Astrocyte of the spinal cord (primary cell): ENCODE results near the gene ADARB1.

Experiments
- DNase-seq: peaks from one replicate; pipeline ENCODE4 v3.0.0; 2011; ENCODE audit warnings: low read depth, low spot score
- H3K4me3 ChIP-seq: 2 replicates; pipeline ENCODE4 v1.5.1; 2011; ENCODE audit warnings: low read depth, mild to moderate bottlenecking, low read length, moderate library complexity
- CTCF ChIP-seq: IDR thresholded peaks from 2 replicates; pipeline ENCODE4 v1.5.1; 2012; ENCODE audit warnings: low read depth, mild to moderate bottlenecking, low read length, inconsistent platforms
- in situ Hi-C: cut with HindIII; loops from 2 replicates; pipeline ENCODE4 v1.10.0; 2017; ENCODE audit warnings: low sequenced_read_pairs

Gene ADARB1

GRCh38 chr21:45086337-45086958 is 12.1 kb downstream of the ADARB1 start:
- no peak for DNase-seq
- H3K4me3 ChIP-seq: no peak overlapping the region
- in situ Hi-C loops: no loop called here
- no peak for TF ChIP-seq CTCF

- in situ Hi-C loops: no loop called here
- H3K4me3 ChIP-seq: no peak overlapping the region
- peak; percentile 46 for DNase-seq
- TF ChIP-seq CTCF: no peak
Measured at GRCh38 chr21:45087022-45087823, 12.8 kb downstream of the ADARB1 start.

- TF ChIP-seq CTCF: no peak
Measured at GRCh38 chr21:45088116-45088515, 13.7 kb downstream of the ADARB1 start.

GRCh38 chr21:45088729-45089128 is 14.3 kb downstream of the ADARB1 start:
- H3K4me3 ChIP-seq: no peak overlapping the region
- no peak for TF ChIP-seq CTCF
- no peak for DNase-seq
- in situ Hi-C loops: no loop called here

More at GRCh38 chr21:45088116-45088515, 13.7 kb downstream of the ADARB1 start:
- DNase-seq: no peak
- in situ Hi-C loops: no loop called here
- H3K4me3 ChIP-seq: no peak overlapping the region

GRCh38 chr21:45089964-45090363 is 15.6 kb downstream of the ADARB1 start:
- TF ChIP-seq CTCF: no peak
- H3K4me3 ChIP-seq: no peak overlapping the region
- in situ Hi-C loops: no loop called here
- DNase-seq: no peak

- TF ChIP-seq CTCF: no peak
- H3K4me3 ChIP-seq: no peak overlapping the region
- in situ Hi-C loops: no loop called here
- DNase-seq: no peak
Measured at GRCh38 chr21:45090966-45091365, 16.6 kb downstream of the ADARB1 start.
